ENCODE results near the gene HYAL3. TPM values are rescaled to one million over a fixed set of nuclear protein-coding genes. Genes with fewer than 3 reads are reported as not detected.

The HYAL3 gene
- polyA plus RNA-seq, 1 donor from 2014 or later, result 9.1 TPM

DNA sequence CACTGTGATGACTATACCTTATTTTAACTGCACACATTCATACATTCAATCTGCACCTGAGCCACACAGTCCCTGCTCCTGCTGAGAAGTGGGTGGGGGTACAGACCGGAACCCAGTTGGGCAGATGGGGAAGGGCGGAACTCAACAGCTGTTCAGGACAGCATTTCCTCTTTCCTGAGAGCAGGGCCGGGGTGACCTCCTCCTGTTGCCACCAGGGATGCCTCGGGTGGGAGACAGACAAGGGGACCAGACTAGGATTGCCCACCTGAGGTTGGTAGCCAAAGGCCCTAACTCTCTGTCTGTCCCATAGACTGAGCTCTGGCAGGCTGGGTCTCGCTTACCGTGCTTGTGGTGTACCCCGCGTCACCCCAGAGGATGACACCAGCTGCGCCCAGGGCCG, 19.4 kb upstream of the HYAL3 start:
- Histone ChIP-seq H3K4me3 (ENCODE audit: low read length) (peak overlapping the region; percentile 93), H3K9me3 (ENCODE audit: low read length) (no peaks in the 10 kb centered on the region), H3K27ac (ENCODE audit: low read length) (no peak overlapping the region), H3K79me2 (replicated peaks; ENCODE audit: insufficient read depth, low read length) (peaks cover 23% of the 10 kb centered on the region), H3F3A (ENCODE audit: insufficient read depth, low read length, poor library complexity, severe bottlenecking) (no peaks in the 10 kb centered on the region), H3K9me2 (ENCODE audit: insufficient read depth, low read length) (no peaks in the 10 kb centered on the region), H3K27me3 (ENCODE audit: insufficient read depth, low read depth, low read length) (no peaks in the 10 kb centered on the region), H2AFZ (ENCODE audit: low read depth, low read length) (no peak overlapping the region), H3K9ac (ENCODE audit: low read length) (no peak overlapping the region), H3K36me3 (ENCODE audit: insufficient read depth, low read length) (no peaks in the 10 kb centered on the region), H4K20me1 (ENCODE audit: insufficient read depth) (no peaks in the 10 kb centered on the region), H3K4me2 (ENCODE audit: low read length) (no peak overlapping the region)
- TF ChIP-seq MXI1 (conservative IDR thresholded peaks at IDR 0.05; ENCODE audit: poor library complexity, severe bottlenecking), result no peak
- no peak for TF ChIP-seq CTCF (IDR thresholded peaks at IDR 0.05; ENCODE audit: poor library complexity, severe bottlenecking)
- TF ChIP-seq SMC3 (conservative IDR thresholded peaks at IDR 0.05; ENCODE audit: poor library complexity), result no peak
- no peak for TF ChIP-seq EZH2 (IDR thresholded peaks at IDR 0.05; ENCODE audit: borderline replicate concordance, insufficient read depth, low read length, poor library complexity, severe bottlenecking)
- TF ChIP-seq TAF1 (IDR thresholded peaks at IDR 0.05; ENCODE audit: low read depth), result no peak
- TF ChIP-seq EP300 (conservative IDR thresholded peaks at IDR 0.05; ENCODE audit: poor library complexity, severe bottlenecking), result no peak
- TF ChIP-seq RAD21 (conservative IDR thresholded peaks at IDR 0.05), result no peak
- TF ChIP-seq POLR2AphosphoS5 (IDR thresholded peaks at IDR 0.05), result no peak

DNA sequence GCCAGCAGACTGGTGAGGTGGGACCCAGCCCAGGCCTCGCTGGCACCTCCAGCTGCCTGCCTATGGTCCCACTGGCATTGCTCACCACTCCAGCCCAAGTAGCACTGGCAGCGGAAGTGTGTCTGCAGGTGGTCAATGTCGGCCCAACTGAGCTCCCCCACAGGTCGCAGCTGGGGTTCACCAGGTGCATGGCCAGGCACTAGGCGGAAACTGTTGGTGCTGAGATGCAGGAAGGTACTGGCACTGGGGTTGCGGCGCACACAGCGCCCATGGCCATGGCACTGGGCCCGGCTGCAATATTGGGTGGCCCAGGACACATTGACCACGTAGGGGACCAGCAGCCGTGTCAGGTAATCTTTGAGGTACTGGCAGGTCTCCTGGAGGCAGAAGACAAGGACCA, 19.0 kb upstream of the HYAL3 start:
- no peaks in the 10 kb centered on the region for H3K9me3 ChIP-seq (ENCODE audit: low read length)
- H3F3A ChIP-seq (ENCODE audit: insufficient read depth, low read length, poor library complexity, severe bottlenecking), result no peaks in the 10 kb centered on the region
- no peaks in the 10 kb centered on the region for H4K20me1 ChIP-seq (ENCODE audit: insufficient read depth)
- TF ChIP-seq SMC3 (conservative IDR thresholded peaks at IDR 0.05; ENCODE audit: poor library complexity) (no peak), EZH2 (IDR thresholded peaks at IDR 0.05; ENCODE audit: borderline replicate concordance, insufficient read depth, low read length, poor library complexity, severe bottlenecking) (no peak), CTCF (IDR thresholded peaks at IDR 0.05; ENCODE audit: poor library complexity, severe bottlenecking) (no peak), TAF1 (IDR thresholded peaks at IDR 0.05; ENCODE audit: low read depth) (no peak), POLR2AphosphoS5 (IDR thresholded peaks at IDR 0.05) (no peak), EP300 (conservative IDR thresholded peaks at IDR 0.05; ENCODE audit: poor library complexity, severe bottlenecking) (no peak), MXI1 (conservative IDR thresholded peaks at IDR 0.05; ENCODE audit: poor library complexity, severe bottlenecking) (no peak), RAD21 (conservative IDR thresholded peaks at IDR 0.05) (no peak)
- TF ChIP-seq, protein P1, sequence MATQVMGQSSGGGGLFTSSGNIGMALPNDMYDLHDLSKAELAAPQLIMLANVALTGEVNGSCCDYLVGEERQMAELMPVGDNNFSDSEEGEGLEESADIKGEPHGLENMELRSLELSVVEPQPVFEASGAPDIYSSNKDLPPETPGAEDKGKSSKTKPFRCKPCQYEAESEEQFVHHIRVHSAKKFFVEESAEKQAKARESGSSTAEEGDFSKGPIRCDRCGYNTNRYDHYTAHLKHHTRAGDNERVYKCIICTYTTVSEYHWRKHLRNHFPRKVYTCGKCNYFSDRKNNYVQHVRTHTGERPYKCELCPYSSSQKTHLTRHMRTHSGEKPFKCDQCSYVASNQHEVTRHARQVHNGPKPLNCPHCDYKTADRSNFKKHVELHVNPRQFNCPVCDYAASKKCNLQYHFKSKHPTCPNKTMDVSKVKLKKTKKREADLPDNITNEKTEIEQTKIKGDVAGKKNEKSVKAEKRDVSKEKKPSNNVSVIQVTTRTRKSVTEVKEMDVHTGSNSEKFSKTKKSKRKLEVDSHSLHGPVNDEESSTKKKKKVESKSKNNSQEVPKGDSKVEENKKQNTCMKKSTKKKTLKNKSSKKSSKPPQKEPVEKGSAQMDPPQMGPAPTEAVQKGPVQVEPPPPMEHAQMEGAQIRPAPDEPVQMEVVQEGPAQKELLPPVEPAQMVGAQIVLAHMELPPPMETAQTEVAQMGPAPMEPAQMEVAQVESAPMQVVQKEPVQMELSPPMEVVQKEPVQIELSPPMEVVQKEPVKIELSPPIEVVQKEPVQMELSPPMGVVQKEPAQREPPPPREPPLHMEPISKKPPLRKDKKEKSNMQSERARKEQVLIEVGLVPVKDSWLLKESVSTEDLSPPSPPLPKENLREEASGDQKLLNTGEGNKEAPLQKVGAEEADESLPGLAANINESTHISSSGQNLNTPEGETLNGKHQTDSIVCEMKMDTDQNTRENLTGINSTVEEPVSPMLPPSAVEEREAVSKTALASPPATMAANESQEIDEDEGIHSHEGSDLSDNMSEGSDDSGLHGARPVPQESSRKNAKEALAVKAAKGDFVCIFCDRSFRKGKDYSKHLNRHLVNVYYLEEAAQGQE (IDR thresholded peaks at IDR 0.05; ENCODE audit: borderline replicate concordance), result no peak
- H3K9ac ChIP-seq (ENCODE audit: low read length), result no peak overlapping the region
- H3K27me3 ChIP-seq (ENCODE audit: insufficient read depth, low read depth, low read length), result no peaks in the 10 kb centered on the region
- peaks cover 23% of the 10 kb centered on the region for H3K79me2 ChIP-seq (replicated peaks; ENCODE audit: insufficient read depth, low read length)
- peak overlapping the region; percentile 93 for H3K4me3 ChIP-seq (ENCODE audit: low read length)
- no peak overlapping the region for H2AFZ ChIP-seq (ENCODE audit: low read depth, low read length)
- H3K4me2 ChIP-seq (ENCODE audit: low read length), result no peak overlapping the region
- H3K9me2 ChIP-seq (ENCODE audit: insufficient read depth, low read length), result no peaks in the 10 kb centered on the region
- H3K36me3 ChIP-seq (ENCODE audit: insufficient read depth, low read length), result no peaks in the 10 kb centered on the region
- H3K27ac ChIP-seq (ENCODE audit: low read length), result no peak overlapping the region
